Thyroid gland (tissue), 4 donors: ENCODE data around the gene HKDC1.

Source experiments
- CTCF ChIP-seq, 6 experiments: fragments of 200-600 bp in 3 of 6; fragments of 450-650 bp in 3 of 6; sonication (generic) in 3 of 6; IDR thresholded peaks; one replicate each; pipeline ENCODE4 v1.5.1; 2016 to 2019; ENCODE audit warnings: antibody characterized with exemption in 6 of 6, mild to moderate bottlenecking in 2 of 6, inconsistent platforms in 1 of 6, moderate library complexity in 1 of 6
- POLR2A ChIP-seq, 2 donors: fragments of 450-650 bp; IDR thresholded peaks; one replicate each; pipeline ENCODE4 v1.6.1; 2017; ENCODE audit warnings: antibody characterized with exemption in 2 of 2, mild to moderate bottlenecking in 2 of 2, moderate library complexity in 1 of 2

- no peak for TF ChIP-seq POLR2A (IDR thresholded peaks at IDR 0.05)
- no peak for TF ChIP-seq CTCF (IDR thresholded peaks at IDR 0.05)
Observed at GRCh38 chr10:69240455-69240854, 20.3 kb downstream of the HKDC1 start.
